Liver (tissue), 9 donors: ENCODE data around the gene SLC47A2. TPM values are rescaled to one million over a fixed set of nuclear protein-coding genes. Genes with fewer than 3 reads are reported as not detected.

Source experiments
- DNase-seq: peaks from one replicate; pipeline ENCODE4 v3.0.0-alpha.2; 2017; ENCODE audit warnings: low spot score
- H3K27ac ChIP-seq, 2 donors: one replicate each; pipeline ENCODE4 v1.7.0; 2013; ENCODE audit warnings: inconsistent platforms in 2 of 2, low read length in 2 of 2, control low read depth in 1 of 2, low read depth in 1 of 2, mild to moderate bottlenecking in 1 of 2
- H3K27me3 ChIP-seq, 4 donors: one replicate each; pipeline versions ENCODE4 v1.6.1 to v1.7.0; 2013; ENCODE audit warnings: low read length in 3 of 4, inconsistent platforms in 1 of 4, mild to moderate bottlenecking in 1 of 4, moderate library complexity in 1 of 4; ENCODE audit not compliant: control insufficient read depth in 4 of 4, insufficient read depth in 4 of 4
- H3K36me3 ChIP-seq, 4 donors: one replicate each; pipeline versions ENCODE4 v1.6.1 to v1.7.0; 2013; ENCODE audit warnings: low read length in 3 of 4, mild to moderate bottlenecking in 3 of 4, low read depth in 1 of 4, moderate library complexity in 1 of 4; ENCODE audit not compliant: control insufficient read depth in 4 of 4, insufficient read depth in 3 of 4
- H3K4me1 ChIP-seq, 4 donors: one replicate each; pipeline versions ENCODE4 v1.6.1 to v1.7.0; 2013; ENCODE audit warnings: low read length in 3 of 4, mild to moderate bottlenecking in 3 of 4, moderate library complexity in 1 of 4; ENCODE audit not compliant: control insufficient read depth in 4 of 4, insufficient read depth in 4 of 4
- H3K4me3 ChIP-seq, 3 donors: one replicate each; pipeline versions ENCODE4 v1.6.1 to v1.7.0; 2013; ENCODE audit warnings: low read length in 3 of 3, control low read depth in 1 of 3, low read depth in 1 of 3, mild to moderate bottlenecking in 1 of 3
- H3K9ac ChIP-seq, 2 donors: one replicate each; pipeline ENCODE4 v1.7.0; 2013; ENCODE audit warnings: low read length in 2 of 2, mild to moderate bottlenecking in 2 of 2, moderate library complexity in 2 of 2, control low read depth in 1 of 2, low read depth in 1 of 2
- H3K9me3 ChIP-seq, 4 donors: one replicate each; pipeline versions ENCODE4 v1.6.1 to v1.7.0; 2013; ENCODE audit warnings: low read length in 3 of 4; ENCODE audit not compliant: control insufficient read depth in 4 of 4
- ATF3 ChIP-seq: IDR thresholded peaks from 2 replicates; pipeline ENCODE4 v1.6.1; 2016; ENCODE audit warnings: antibody characterized with exemption
- CTCF ChIP-seq: fragments of 150-350 bp; IDR thresholded peaks from 2 replicates; pipeline ENCODE4 v1.5.1; 2017; ENCODE audit warnings: improper control_type of control experiment, low read depth, low read length; ENCODE audit not compliant: missing input control
- EGR1 ChIP-seq, 2 donors: IDR thresholded peaks; 2 replicates each; pipeline ENCODE4 v1.6.1; 2016 to 2018; ENCODE audit warnings: antibody characterized with exemption in 2 of 2, low read depth in 2 of 2
- FOXA1 ChIP-seq: IDR thresholded peaks from 2 replicates; pipeline ENCODE4 v1.6.1; 2016; ENCODE audit warnings: antibody characterized with exemption
- FOXA2 ChIP-seq: IDR thresholded peaks from 2 replicates; pipeline ENCODE4 v1.6.1; 2016; ENCODE audit warnings: antibody characterized with exemption
- HNF4A ChIP-seq, 2 donors: conservative IDR thresholded peaks; 2 replicates each; pipeline ENCODE4 v1.6.1; 2016; ENCODE audit warnings: antibody characterized with exemption in 2 of 2, mild to moderate bottlenecking in 2 of 2
- HNF4G ChIP-seq: IDR thresholded peaks from 2 replicates; pipeline ENCODE4 v1.6.1; 2016; ENCODE audit warnings: antibody characterized with exemption
- JUND ChIP-seq, 2 donors: IDR thresholded peaks; 2 replicates each; pipeline ENCODE4 v1.6.1; 2016; ENCODE audit warnings: antibody characterized with exemption in 2 of 2
- MAX ChIP-seq: IDR thresholded peaks from 2 replicates; pipeline ENCODE4 v1.6.1; 2016; ENCODE audit warnings: antibody characterized with exemption
- NR2F2 ChIP-seq: IDR thresholded peaks from 2 replicates; pipeline ENCODE4 v1.6.1; 2016; ENCODE audit warnings: antibody characterized with exemption
- RAD21 ChIP-seq, 2 donors: IDR thresholded peaks; 2 replicates each; pipeline ENCODE4 v1.6.1; 2016; ENCODE audit warnings: antibody characterized with exemption in 2 of 2, mild to moderate bottlenecking in 2 of 2
- REST ChIP-seq: IDR thresholded peaks from 2 replicates; pipeline ENCODE4 v1.6.1; 2016; ENCODE audit warnings: antibody characterized with exemption, mild to moderate bottlenecking
- RXRA ChIP-seq, 2 donors: IDR thresholded peaks; 2 replicates each; pipeline ENCODE4 v1.6.1; 2017 to 2018; ENCODE audit warnings: antibody characterized with exemption in 2 of 2, mild to moderate bottlenecking in 1 of 2
- SP1 ChIP-seq: IDR thresholded peaks from 2 replicates; pipeline ENCODE4 v1.6.1; 2018; ENCODE audit warnings: antibody characterized with exemption, mild to moderate bottlenecking
- TAF1 ChIP-seq: conservative IDR thresholded peaks from 2 replicates; pipeline ENCODE4 v1.6.1; 2016; ENCODE audit warnings: antibody characterized with exemption, mild to moderate bottlenecking
- YY1 ChIP-seq: IDR thresholded peaks from 2 replicates; pipeline ENCODE4 v1.6.1; 2016; ENCODE audit warnings: antibody characterized with exemption, mild to moderate bottlenecking
- ZBTB33 ChIP-seq: IDR thresholded peaks from 2 replicates; pipeline ENCODE4 v1.6.1; 2016; ENCODE audit warnings: antibody characterized with exemption
- WGBS: extraction: QIAGEN DNeasy Blood & Tissue Kit; methylation state at CpG from one replicate; pipeline ENCODE4 v1.1.7; 2013; 5-methylcytosine and 5-hydroxymethylcytosine counted together
- polyA plus RNA-seq, 2 donors: library from polyadenylated mRNA; stranded (reverse) in 1 of 2; unstranded in 1 of 2; fragments of 200-250 nt in 1 of 2; fragments of >200 nt in 1 of 2; fragmentation: Nextera tagmentation in 1 of 2; extraction: Ambion mirVana in 1 of 2; gene quantifications; one replicate each; pipeline versions ENCODE4 v1.2.1 to v1.2.3, GENCODE V29; 2013 to 2015
- total RNA-seq, 2 donors: library from RNA; depleted of rRNA; stranded (reverse); fragments of >200 nt; gene quantifications; one replicate each; pipeline ENCODE4 v1.2.3, GENCODE V29; 2014
- donor health status: healthy.
- donor health status: healthy.
- donor health status: healthy.
- donor health status: healthy.
- donor health status: healthy.

Gene SLC47A2
- total and polyA plus RNA-seq, 4 donors, result 0.08 TPM; not detected in 3

- 89% methylated on average over 12 of the region's 12 CpGs for WGBS
- TF ChIP-seq TAF1 (no peak), MAX (no peak), ZBTB33 (no peak), EGR1 (IDR thresholded peaks at IDR 0.05; ENCODE audit: low read depth in 2 of 2) (no peak), CTCF (no peak), JUND (IDR thresholded peaks at IDR 0.05) (no peak), FOXA1 (no peak), REST (no peak), ATF3 (no peak), YY1 (no peak), RXRA (IDR thresholded peaks at IDR 0.05) (no peak), RAD21 (IDR thresholded peaks at IDR 0.05) (no peak), NR2F2 (no peak), HNF4A (conservative IDR thresholded peaks at IDR 0.05) (no peak), FOXA2 (no peak), SP1 (no peak), HNF4G (no peak)
- H3K4me3 ChIP-seq, result no peak overlapping the region
- no peaks in the 10 kb centered on the region for H3K9me3 ChIP-seq
- peaks cover 0 to 2% (median 0%) of the 10 kb centered on the region in 4 donors for H3K4me1 ChIP-seq
- H3K36me3 ChIP-seq, result no peaks in the 10 kb centered on the region
- no peak overlapping the region for H3K27ac ChIP-seq
- DNase-seq, result no peak
- H3K9ac ChIP-seq, result no peak overlapping the region
- H3K27me3 ChIP-seq, result no peaks in the 10 kb centered on the region
These were observed 41.3 kb upstream of the SLC47A2 start for GRCh38 chr17:19757536-19758180.
